IPS-20b (cell line): Measurements from ENCODE around the gene UBE2O.

Experiments used
- H3K27ac ChIP-seq: one replicate; pipeline ENCODE4 v1.5.1; 2013; ENCODE audit warnings: low read length
- H3K27me3 ChIP-seq: 2 replicates; pipeline ENCODE4 v1.6.1; 2013; ENCODE audit warnings: mild to moderate bottlenecking, low read length, inconsistent platforms; ENCODE audit not compliant: insufficient read depth
- H3K36me3 ChIP-seq: 2 replicates; pipeline ENCODE4 v1.6.1; 2013; ENCODE audit warnings: low read depth, mild to moderate bottlenecking, inconsistent platforms, low read length, moderate library complexity; ENCODE audit not compliant: insufficient read depth
- H3K4me1 ChIP-seq: 2 replicates; pipeline ENCODE4 v1.6.1; 2013; ENCODE audit warnings: mild to moderate bottlenecking, control low read depth, inconsistent platforms, low read length, moderate library complexity; ENCODE audit not compliant: insufficient read depth
- H3K4me3 ChIP-seq: 2 replicates; pipeline ENCODE4 v1.5.1; 2013; ENCODE audit warnings: mild to moderate bottlenecking, low read length, inconsistent platforms
- H3K9ac ChIP-seq: 2 replicates; pipeline ENCODE4 v1.6.1; 2013; ENCODE audit warnings: low read depth, mild to moderate bottlenecking, inconsistent platforms, low read length, moderate library complexity
- H3K9me3 ChIP-seq: 2 replicates; pipeline ENCODE4 v1.6.1; 2013; ENCODE audit warnings: mild to moderate bottlenecking, low read depth, low read length, inconsistent platforms; ENCODE audit not compliant: insufficient read depth

UBE2O gene

DNA sequence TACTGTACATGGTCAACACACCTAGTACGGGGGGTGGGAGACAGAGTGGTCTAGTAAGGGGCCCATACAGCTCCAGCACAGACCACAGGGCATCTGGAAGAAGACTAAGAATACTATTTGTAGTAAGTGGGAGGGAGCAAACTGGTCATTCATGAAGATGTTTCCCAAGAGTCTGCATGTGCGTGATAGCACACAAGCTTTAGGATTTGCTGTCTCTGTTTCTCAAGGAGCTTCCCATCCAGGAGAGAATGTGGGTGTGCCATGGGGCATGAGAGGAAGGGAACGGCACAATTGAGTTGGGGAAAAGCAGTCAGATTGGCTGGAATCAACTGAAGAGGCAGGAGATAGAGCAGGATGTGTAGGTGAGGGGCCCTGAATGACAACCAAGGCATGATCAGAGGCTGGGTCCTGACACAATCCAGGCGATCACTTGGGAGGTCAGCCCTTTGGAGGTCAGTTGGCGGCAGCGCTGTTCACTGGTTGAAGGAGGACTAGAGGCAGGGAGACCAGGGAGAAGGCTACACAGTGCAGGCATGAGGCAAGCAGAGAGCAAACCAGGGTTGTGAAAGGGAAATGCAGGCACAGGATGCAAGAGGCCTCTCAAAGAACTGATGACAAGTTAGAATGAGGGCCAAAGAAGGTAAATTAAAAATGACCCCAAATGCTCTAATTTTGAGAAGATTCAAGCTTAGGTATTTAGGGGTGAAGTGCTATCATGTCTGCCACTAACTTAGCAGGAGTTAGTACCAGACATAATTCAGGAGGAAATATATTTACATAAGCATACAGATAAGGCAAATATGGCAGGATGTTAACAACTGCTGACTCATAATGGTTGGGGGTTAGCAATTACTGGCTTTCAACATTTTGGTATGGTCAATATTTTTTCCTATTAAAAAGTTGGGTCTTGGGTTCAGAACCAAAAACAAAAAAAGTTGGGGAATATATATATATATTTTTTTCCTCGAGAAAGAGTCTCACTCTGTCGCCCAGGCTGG is 10.3 kb downstream of the UBE2O start:
- Histone ChIP-seq H3K9me3 (no peaks in the 10 kb centered on the region), H3K27ac (no peak overlapping the region), H3K36me3 (no peaks in the 10 kb centered on the region), H3K4me1 (peaks cover 60% of the 10 kb centered on the region), H3K9ac (no peak overlapping the region), H3K4me3 (no peak overlapping the region), H3K27me3 (no peaks in the 10 kb centered on the region)

DNA sequence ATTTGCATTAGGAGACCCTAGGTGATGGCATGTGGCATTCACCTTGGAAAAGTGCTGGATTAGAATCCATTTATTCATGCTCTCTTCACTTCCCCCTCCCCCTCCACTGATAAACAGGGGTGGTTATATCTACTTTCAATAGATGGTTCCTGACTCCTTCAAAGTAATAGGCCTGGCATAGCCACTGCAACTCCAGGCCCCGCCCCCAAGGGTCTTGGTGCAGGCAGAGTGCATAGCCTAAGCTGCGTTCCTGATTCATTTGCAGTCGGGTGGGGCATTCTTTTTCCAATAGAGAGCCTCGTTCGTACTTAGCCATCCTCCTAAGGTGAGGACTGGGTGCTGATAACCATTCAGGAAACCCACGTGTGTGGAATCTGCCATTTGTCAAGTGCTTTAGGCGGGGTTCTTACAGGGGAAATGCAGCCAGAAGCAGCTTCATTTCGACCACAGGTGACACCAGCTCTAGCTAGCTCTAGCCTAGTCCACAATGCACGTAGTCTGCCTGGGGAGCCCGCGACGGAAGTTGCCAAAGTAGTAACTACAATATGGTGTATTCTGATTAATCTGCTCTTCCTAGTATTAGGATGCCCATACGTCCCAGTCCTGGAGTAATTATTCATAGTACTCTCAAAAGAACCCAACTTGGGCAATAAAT is 11.1 kb downstream of the UBE2O start:
- no peak overlapping the region for H3K27ac ChIP-seq
- peaks cover 52% of the 10 kb centered on the region for H3K4me1 ChIP-seq

DNA sequence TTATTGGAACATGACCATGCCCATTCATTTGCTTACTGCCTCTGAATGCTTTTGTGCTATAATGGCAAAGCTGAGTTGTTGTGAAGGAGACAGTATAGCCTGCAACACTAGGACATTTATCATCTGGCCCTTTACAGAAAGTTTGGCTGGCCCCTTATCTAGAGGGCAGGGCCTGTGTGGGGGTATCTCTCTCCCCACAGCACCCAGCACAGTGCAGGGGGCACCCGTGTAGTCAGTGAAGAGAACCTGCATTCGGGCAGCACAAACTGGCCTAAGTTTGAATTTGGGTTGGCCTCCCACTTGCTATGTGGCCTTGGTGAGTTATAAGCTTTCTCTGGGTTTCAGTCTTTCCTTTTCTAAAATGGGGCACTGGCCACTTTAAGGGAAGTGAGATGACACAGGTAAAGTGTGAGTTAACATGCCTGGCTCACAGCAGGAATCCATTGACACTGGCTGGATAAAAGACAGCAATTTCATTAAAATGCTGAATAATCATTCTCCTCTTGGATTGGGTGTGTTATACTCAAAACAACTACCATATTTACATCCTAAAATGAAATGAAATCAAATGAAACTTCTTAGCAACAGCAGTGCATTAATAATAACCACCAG is 12.1 kb downstream of the UBE2O start:
- Histone ChIP-seq H3K9ac (no peak overlapping the region), H3K9me3 (no peaks in the 10 kb centered on the region), H3K4me1 (peaks cover 43% of the 10 kb centered on the region), H3K27me3 (no peaks in the 10 kb centered on the region), H3K27ac (no peak overlapping the region), H3K4me3 (no peak overlapping the region), H3K36me3 (no peaks in the 10 kb centered on the region)

More for the DNA sequence above, 11.1 kb downstream of the UBE2O start:
- H3K27me3 ChIP-seq: no peaks in the 10 kb centered on the region
- H3K36me3 ChIP-seq: no peaks in the 10 kb centered on the region
- H3K9ac ChIP-seq: no peak overlapping the region
- no peak overlapping the region for H3K4me3 ChIP-seq
- no peaks in the 10 kb centered on the region for H3K9me3 ChIP-seq

DNA sequence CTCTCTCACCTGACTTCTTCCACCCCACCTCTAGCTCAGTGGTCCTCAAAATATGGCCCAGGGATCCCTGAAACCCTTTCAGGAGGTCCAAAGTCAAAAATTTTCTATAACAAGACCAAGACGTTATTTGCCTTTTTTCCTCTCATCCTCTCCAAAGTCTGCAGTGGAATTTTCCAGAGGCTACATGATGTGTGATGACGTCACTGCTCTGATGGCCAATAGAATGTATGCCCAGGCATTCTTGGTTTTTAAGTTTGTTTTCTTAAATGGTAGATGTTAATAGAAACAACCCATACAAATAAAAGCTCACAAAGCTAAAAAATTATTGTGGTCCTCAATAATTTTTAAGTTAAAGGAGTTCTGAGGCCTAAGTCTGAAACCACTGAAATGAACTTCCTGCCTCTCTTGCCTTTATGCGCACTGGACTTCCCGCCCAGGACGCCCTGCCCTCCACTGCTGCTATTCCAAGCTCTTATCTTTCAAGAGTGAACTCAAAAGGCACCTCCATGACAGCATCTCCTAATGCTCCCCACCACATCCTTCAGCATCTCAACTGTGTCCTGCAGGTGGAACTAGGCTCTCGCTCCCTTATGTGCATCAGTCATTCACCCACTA is 13.5 kb downstream of the UBE2O start:
- Histone ChIP-seq H3K4me1 (peaks cover 29% of the 10 kb centered on the region), H3K9me3 (no peaks in the 10 kb centered on the region), H3K36me3 (no peaks in the 10 kb centered on the region), H3K4me3 (no peak overlapping the region), H3K9ac (no peak overlapping the region), H3K27ac (no peak overlapping the region), H3K27me3 (no peaks in the 10 kb centered on the region)

DNA sequence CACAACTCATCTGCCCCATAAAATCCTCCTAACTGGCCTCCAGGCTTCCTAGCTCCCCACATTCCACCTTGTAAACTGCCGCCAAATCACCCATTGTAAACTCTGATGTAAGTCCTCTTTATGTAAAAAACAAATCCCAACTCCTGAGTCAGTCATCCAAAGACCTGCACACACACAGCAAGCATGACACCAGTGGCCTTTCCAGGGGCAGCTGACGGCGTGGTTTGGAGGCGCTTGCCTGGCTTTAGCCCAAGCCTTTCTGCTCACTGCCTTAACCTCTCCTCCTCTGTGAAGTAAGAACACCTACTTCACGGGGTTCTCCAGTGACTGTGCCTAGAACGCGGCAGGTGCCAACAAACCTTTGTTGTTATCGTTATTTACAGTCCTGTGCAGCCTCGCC is 14.0 kb downstream of the UBE2O start:
- Histone ChIP-seq H3K36me3 (no peaks in the 10 kb centered on the region), H3K27me3 (no peaks in the 10 kb centered on the region), H3K27ac (no peak overlapping the region), H3K9ac (no peak overlapping the region), H3K9me3 (no peaks in the 10 kb centered on the region), H3K4me3 (no peak overlapping the region), H3K4me1 (peaks cover 26% of the 10 kb centered on the region)

DNA sequence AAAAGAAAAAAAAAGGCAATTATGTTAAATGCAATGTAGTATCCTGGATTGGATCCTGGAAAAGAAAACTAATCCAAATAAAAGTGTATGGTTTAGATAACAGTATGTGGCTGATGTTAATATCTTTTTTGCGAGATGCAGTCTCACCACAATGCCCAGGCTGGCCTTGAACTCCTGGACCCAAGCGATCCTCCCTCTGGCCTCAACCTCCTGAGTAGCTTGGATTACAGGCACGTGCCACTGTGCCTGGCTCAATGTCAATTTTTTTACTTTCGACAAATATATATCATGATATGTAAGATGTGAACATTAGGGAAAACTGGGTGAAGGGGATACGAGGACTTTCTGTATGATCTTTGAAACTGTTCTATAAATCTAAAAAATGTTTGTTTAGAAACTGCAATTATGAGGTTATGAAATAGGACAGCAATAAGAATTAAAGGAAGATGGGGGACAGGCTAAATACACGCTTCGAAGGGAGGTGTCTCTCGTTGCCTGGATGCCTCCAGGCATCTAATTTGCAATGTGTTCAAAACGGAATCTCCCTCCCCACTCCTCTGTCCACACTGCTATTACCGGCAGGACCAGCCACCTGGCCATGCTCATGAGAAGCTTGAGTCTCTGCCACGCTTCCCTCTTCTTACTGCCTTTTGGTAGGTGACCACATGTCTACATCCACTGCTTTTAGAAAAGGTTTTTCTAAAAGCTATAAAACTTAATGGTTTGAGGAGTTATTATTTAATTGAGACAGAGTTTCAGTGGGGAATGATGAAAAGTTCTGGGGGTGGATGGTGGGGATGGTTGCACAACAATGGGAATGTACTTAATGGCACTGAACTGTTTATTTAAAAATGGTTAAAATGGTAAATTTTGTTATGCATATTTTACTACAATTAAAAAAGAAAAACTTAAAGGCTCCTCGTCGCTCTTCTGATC is 15.2 kb downstream of the UBE2O start:
- Histone ChIP-seq H3K4me3 (no peak overlapping the region), H3K9ac (no peak overlapping the region), H3K27ac (no peak overlapping the region), H3K36me3 (no peaks in the 10 kb centered on the region), H3K27me3 (no peaks in the 10 kb centered on the region), H3K9me3 (no peaks in the 10 kb centered on the region), H3K4me1 (peaks cover 24% of the 10 kb centered on the region)

DNA sequence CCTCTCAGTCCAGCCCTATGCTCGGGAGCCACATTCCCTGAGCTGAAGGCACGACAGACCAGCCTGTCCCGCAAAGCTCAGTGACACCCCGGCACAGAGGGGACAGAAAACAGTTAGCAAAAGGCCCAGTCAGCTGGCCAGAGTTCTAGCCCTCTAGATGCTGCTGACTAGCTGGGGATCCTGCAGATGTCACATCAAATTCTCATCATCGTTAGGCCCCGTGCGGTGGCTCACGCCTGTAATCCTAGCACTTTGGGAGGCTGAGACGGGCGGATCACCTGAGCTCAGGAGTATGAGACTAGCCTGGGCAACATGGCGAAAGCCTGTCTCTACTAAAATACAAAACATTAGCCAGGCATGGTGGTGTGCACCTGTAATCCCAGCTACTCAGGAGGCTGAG is 17.2 kb downstream of the UBE2O start:
- H3K4me3 ChIP-seq: no peak overlapping the region
- H3K9ac ChIP-seq: no peak overlapping the region
- no peak overlapping the region for H3K27ac ChIP-seq
- H3K9me3 ChIP-seq: no peaks in the 10 kb centered on the region
- peaks cover 15% of the 10 kb centered on the region for H3K4me1 ChIP-seq
- H3K27me3 ChIP-seq: no peaks in the 10 kb centered on the region
- H3K36me3 ChIP-seq: no peaks in the 10 kb centered on the region

DNA sequence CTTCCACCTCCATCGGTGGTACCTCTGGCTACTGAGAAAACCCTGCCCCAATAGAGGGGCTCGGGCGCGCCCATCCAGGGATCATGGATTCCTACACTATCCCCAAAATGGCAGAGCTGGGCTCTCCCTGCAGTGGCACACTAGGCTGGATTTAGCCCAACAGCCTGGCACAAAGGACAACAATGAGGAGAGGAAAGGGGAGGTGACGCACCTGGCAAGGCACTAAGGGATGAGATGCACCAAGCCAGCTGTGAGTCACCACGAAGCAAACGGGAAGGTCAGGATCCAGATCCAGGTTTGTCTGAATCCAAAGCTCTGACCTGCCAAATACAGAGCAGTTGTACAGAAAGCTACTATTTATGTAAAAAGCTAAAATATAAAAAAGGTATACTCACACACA is 18.1 kb downstream of the UBE2O start:
- no peaks in the 10 kb centered on the region for H3K9me3 ChIP-seq
- H3K9ac ChIP-seq: no peak overlapping the region
- peaks cover 15% of the 10 kb centered on the region; the same call in 1 of the 2 replicates for H3K4me1 ChIP-seq
- no peaks in the 10 kb centered on the region for H3K27me3 ChIP-seq
- no peak overlapping the region for H3K27ac ChIP-seq
- no peak overlapping the region for H3K4me3 ChIP-seq
- no peaks in the 10 kb centered on the region for H3K36me3 ChIP-seq

DNA sequence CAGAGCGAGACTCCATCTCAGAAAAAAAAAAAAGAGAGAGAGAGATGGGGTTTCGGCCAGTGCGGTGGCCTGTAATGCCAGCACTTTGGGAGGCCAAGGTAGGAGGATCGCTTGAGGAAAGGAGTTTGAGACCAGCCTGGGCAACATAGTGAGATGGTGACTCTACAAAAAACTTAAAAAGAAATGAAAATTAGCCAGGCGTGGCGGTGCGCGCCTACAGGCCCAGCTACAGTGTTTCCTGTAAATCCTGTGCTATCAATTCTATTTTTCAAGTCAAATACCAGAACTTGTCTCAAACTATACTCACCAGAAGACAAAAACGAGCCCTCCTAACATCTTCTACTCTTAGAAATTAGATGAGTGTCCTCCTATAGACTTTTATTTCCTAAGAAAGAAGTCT is 19.3 kb downstream of the UBE2O start:
- Histone ChIP-seq H3K27ac (no peak overlapping the region), H3K9me3 (no peaks in the 10 kb centered on the region), H3K4me1 (peaks cover 15% of the 10 kb centered on the region; the same call in 1 of the 2 replicates), H3K9ac (no peak overlapping the region), H3K27me3 (no peaks in the 10 kb centered on the region), H3K36me3 (no peaks in the 10 kb centered on the region), H3K4me3 (no peak overlapping the region)

DNA sequence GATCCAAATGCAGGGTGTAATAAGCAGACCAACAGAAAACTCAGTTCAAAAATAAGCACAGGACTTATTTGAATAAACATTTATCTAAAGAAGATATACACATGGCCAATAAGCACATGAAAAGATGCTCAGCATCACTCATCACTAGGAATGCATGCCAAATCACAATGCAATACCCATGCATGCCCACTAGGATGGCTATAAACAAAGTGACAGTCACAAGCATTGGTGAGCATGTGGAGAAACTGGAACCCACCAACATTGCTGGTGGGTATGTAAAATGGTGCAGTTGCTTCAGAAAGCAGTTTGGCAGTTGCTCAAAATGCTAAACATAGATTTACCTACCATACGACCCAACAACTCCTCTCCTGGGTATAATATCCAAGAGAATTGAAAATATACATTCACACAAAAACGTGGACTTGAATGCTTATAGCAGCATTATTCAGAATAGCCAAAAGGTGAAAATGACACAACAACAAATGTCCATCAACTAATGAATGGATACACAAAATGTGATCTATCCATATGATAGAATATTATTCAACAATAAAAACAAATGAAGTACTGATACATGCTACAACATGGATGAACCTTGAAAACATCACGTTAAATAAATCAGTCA is 20.1 kb downstream of the UBE2O start:
- Histone ChIP-seq H3K36me3 (no peaks in the 10 kb centered on the region), H3K9me3 (no peaks in the 10 kb centered on the region), H3K27me3 (no peaks in the 10 kb centered on the region), H3K4me3 (no peak overlapping the region), H3K9ac (no peak overlapping the region), H3K27ac (no peak overlapping the region), H3K4me1 (peaks cover 12% of the 10 kb centered on the region; the same call in 1 of the 2 replicates)
